Measurements from ENCODE around the gene ZNF490.
"Not testable (repeated sequence)": the region's sequence is repeated elsewhere in the genome, so short reads cannot be mapped to it uniquely, and the experiment has no call there.

Gene ZNF490

GRCh38 chr19:12566380-12566779 is 44.2 kb downstream of the ZNF490 start:
- not testable (repeated sequence) for H3K9me3 ChIP-seq (ENCODE audit: control insufficient read depth, insufficient read depth, low read length); H3K36me3 ChIP-seq (ENCODE audit: control insufficient read depth, insufficient read depth, low read length); H3K9ac ChIP-seq (ENCODE audit: low read depth, low read length); H3K27me3 ChIP-seq (ENCODE audit: control insufficient read depth, insufficient read depth, low read length); H3K4me3 ChIP-seq (ENCODE audit: low read depth, low read length); H3K4me1 ChIP-seq (ENCODE audit: control insufficient read depth, insufficient read depth, low read length)

GRCh38 chr19:12564016-12564664 is 46.5 kb downstream of the ZNF490 start:
- no peak overlapping the region for H3K9ac ChIP-seq (ENCODE audit: low read depth, low read length)
- H3K4me1 ChIP-seq (ENCODE audit: control insufficient read depth, insufficient read depth, low read length) = peaks cover 2% of the 10 kb centered on the region
- no peaks in the 10 kb centered on the region for H3K27me3 ChIP-seq (ENCODE audit: control insufficient read depth, insufficient read depth, low read length)
- H3K9me3 ChIP-seq (ENCODE audit: control insufficient read depth, insufficient read depth, low read length) = no peaks in the 10 kb centered on the region
- H3K36me3 ChIP-seq (ENCODE audit: control insufficient read depth, insufficient read depth, low read length) = no peaks in the 10 kb centered on the region
- no peak overlapping the region for H3K4me3 ChIP-seq (ENCODE audit: low read depth, low read length)

- no peak overlapping the region for H3K9ac ChIP-seq (ENCODE audit: low read depth, low read length)
- no peaks in the 10 kb centered on the region for H3K36me3 ChIP-seq (ENCODE audit: control insufficient read depth, insufficient read depth, low read length)
- no peaks in the 10 kb centered on the region for H3K27me3 ChIP-seq (ENCODE audit: control insufficient read depth, insufficient read depth, low read length)
- H3K4me3 ChIP-seq (ENCODE audit: low read depth, low read length) = no peak overlapping the region
- H3K9me3 ChIP-seq (ENCODE audit: control insufficient read depth, insufficient read depth, low read length) = no peaks in the 10 kb centered on the region
- no peaks in the 10 kb centered on the region for H3K4me1 ChIP-seq (ENCODE audit: control insufficient read depth, insufficient read depth, low read length)
Observed at GRCh38 chr19:12555456-12555930, 55.1 kb downstream of the ZNF490 start.

GRCh38 chr19:12551060-12551832 is 59.4 kb downstream of the ZNF490 start, which contains the start of gene ZNF564:
Gene ZNF564, minus strand, starts transcription at chr19:12551482. Its CDS starts 150 bp downstream, at chr19:12551332.
- Histone ChIP-seq H3K4me3 (ENCODE audit: low read depth, low read length) (peak within 1 kb of the TSS; percentile 95), H3K36me3 (ENCODE audit: control insufficient read depth, insufficient read depth, low read length) (no peaks in the 10 kb centered on the region), H3K9ac (ENCODE audit: low read depth, low read length) (peak within 1 kb of the TSS; percentile 97), H3K4me1 (ENCODE audit: control insufficient read depth, insufficient read depth, low read length) (peaks cover 2% of the 10 kb centered on the region), H3K9me3 (ENCODE audit: control insufficient read depth, insufficient read depth, low read length) (no peaks in the 10 kb centered on the region), H3K27me3 (ENCODE audit: control insufficient read depth, insufficient read depth, low read length) (no peaks in the 10 kb centered on the region)

- H3K4me3 ChIP-seq (ENCODE audit: low read depth, low read length) = no peak overlapping the region
- H3K27me3 ChIP-seq (ENCODE audit: control insufficient read depth, insufficient read depth, low read length) = no peaks in the 10 kb centered on the region
- H3K9ac ChIP-seq (ENCODE audit: low read depth, low read length) = no peak overlapping the region
- no peaks in the 10 kb centered on the region for H3K36me3 ChIP-seq (ENCODE audit: control insufficient read depth, insufficient read depth, low read length)
- peaks cover 3% of the 10 kb centered on the region for H3K9me3 ChIP-seq (ENCODE audit: control insufficient read depth, insufficient read depth, low read length)
- peaks cover 2% of the 10 kb centered on the region for H3K4me1 ChIP-seq (ENCODE audit: control insufficient read depth, insufficient read depth, low read length)
Observed at GRCh38 chr19:12546903-12547302, 63.7 kb downstream of the ZNF490 start.

GRCh38 chr19:12546068-12546467 is 64.5 kb downstream of the ZNF490 start:
- Histone ChIP-seq H3K9me3 (ENCODE audit: control insufficient read depth, insufficient read depth, low read length) (peaks cover 3% of the 10 kb centered on the region), H3K4me1 (ENCODE audit: control insufficient read depth, insufficient read depth, low read length) (peaks cover 2% of the 10 kb centered on the region)

GRCh38 chr19:12545267-12545666 is 65.3 kb downstream of the ZNF490 start:
- Histone ChIP-seq H3K36me3 (ENCODE audit: control insufficient read depth, insufficient read depth, low read length) (peaks cover 6% of the 10 kb centered on the region), H3K4me3 (ENCODE audit: low read depth, low read length) (no peak overlapping the region), H3K4me1 (ENCODE audit: control insufficient read depth, insufficient read depth, low read length) (peaks cover 2% of the 10 kb centered on the region), H3K9me3 (ENCODE audit: control insufficient read depth, insufficient read depth, low read length) (peaks cover 3% of the 10 kb centered on the region), H3K27me3 (ENCODE audit: control insufficient read depth, insufficient read depth, low read length) (no peaks in the 10 kb centered on the region), H3K9ac (ENCODE audit: low read depth, low read length) (no peak overlapping the region)

More at GRCh38 chr19:12546068-12546467, 64.5 kb downstream of the ZNF490 start:
- H3K36me3 ChIP-seq (ENCODE audit: control insufficient read depth, insufficient read depth, low read length) = peaks cover 4% of the 10 kb centered on the region
- H3K9ac ChIP-seq (ENCODE audit: low read depth, low read length) = no peak overlapping the region
- no peak overlapping the region for H3K4me3 ChIP-seq (ENCODE audit: low read depth, low read length)
- H3K27me3 ChIP-seq (ENCODE audit: control insufficient read depth, insufficient read depth, low read length) = no peaks in the 10 kb centered on the region

- Histone ChIP-seq H3K9ac (ENCODE audit: low read depth, low read length) (no peak overlapping the region), H3K4me3 (ENCODE audit: low read depth, low read length) (no peak overlapping the region), H3K27me3 (ENCODE audit: control insufficient read depth, insufficient read depth, low read length) (no peaks in the 10 kb centered on the region), H3K9me3 (ENCODE audit: control insufficient read depth, insufficient read depth, low read length) (peaks cover 3% of the 10 kb centered on the region), H3K4me1 (ENCODE audit: control insufficient read depth, insufficient read depth, low read length) (no peaks in the 10 kb centered on the region), H3K36me3 (ENCODE audit: control insufficient read depth, insufficient read depth, low read length) (peaks cover 6% of the 10 kb centered on the region)
Observed at GRCh38 chr19:12544401-12544876, 66.2 kb downstream of the ZNF490 start.

- no peaks in the 10 kb centered on the region for H3K27me3 ChIP-seq (ENCODE audit: control insufficient read depth, insufficient read depth, low read length)
- no peaks in the 10 kb centered on the region for H3K4me1 ChIP-seq (ENCODE audit: control insufficient read depth, insufficient read depth, low read length)
- H3K36me3 ChIP-seq (ENCODE audit: control insufficient read depth, insufficient read depth, low read length) = peaks cover 6% of the 10 kb centered on the region
- no peak overlapping the region for H3K9ac ChIP-seq (ENCODE audit: low read depth, low read length)
- peaks cover 3% of the 10 kb centered on the region for H3K9me3 ChIP-seq (ENCODE audit: control insufficient read depth, insufficient read depth, low read length)
- H3K4me3 ChIP-seq (ENCODE audit: low read depth, low read length) = no peak overlapping the region
Observed at GRCh38 chr19:12543855-12544254, 66.8 kb downstream of the ZNF490 start.
